Ascending aorta (tissue), 2 donors: ENCODE data around the gene CCDC85C. TPM values are rescaled to one million over a fixed set of nuclear protein-coding genes. Genes with fewer than 3 reads are reported as not detected.

Source experiments
- DNase-seq, 2 donors: peaks; one replicate each; pipeline ENCODE4 v3.0.0-alpha.2; 2019; ENCODE audit warnings: low spot score in 2 of 2
- H3K27ac ChIP-seq, 2 donors: fragments of 200-600 bp; sonication (generic); one replicate each; pipeline ENCODE4 v1.5.1; 2016 to 2017; ENCODE audit warnings: mild to moderate bottlenecking in 1 of 2
- H3K27me3 ChIP-seq: fragments of 200-600 bp; sonication (generic); one replicate; pipeline ENCODE4 v1.5.1; 2017
- H3K36me3 ChIP-seq, 2 donors: fragments of 200-600 bp; sonication (generic); one replicate each; pipeline ENCODE4 v1.5.1; 2016
- H3K4me1 ChIP-seq, 2 donors: fragments of 200-600 bp; sonication (generic); one replicate each; pipeline ENCODE4 v1.5.1; 2016 to 2017; ENCODE audit warnings: mild to moderate bottlenecking in 1 of 2
- H3K4me3 ChIP-seq, 2 donors: fragments of 200-600 bp; sonication (generic); one replicate each; pipeline ENCODE4 v1.5.1; 2016 to 2017; ENCODE audit warnings: mild to moderate bottlenecking in 1 of 2
- H3K9me3 ChIP-seq, 2 donors: fragments of 200-600 bp; sonication (generic); one replicate each; pipeline ENCODE4 v1.5.1; 2016
- CTCF ChIP-seq, 3 experiments: fragments of 200-600 bp in 2 of 3; fragments of 450-650 bp in 1 of 3; sonication (generic) in 2 of 3; IDR thresholded peaks; one replicate each; pipeline ENCODE4 v1.5.1; 2016 to 2019; ENCODE audit warnings: antibody characterized with exemption in 3 of 3, mild to moderate bottlenecking in 1 of 3, moderate library complexity in 1 of 3
- intact Hi-C: fragments of 100-400 bp; cut with DNase I; formaldehyde crosslinking; loops from one replicate; pipeline ENCODE4 v1.15.1; 2023
- total RNA-seq: library from RNA; depleted of rRNA; stranded (reverse); fragments of >200 nt; gene quantifications from one replicate; pipeline ENCODE4 v1.1.0, GENCODE V29; 2016

The CCDC85C gene
- total RNA-seq, 1 donor from 2014 or later: 0.64 TPM

- no peak for DNase-seq
- H3K4me3 ChIP-seq: no peak overlapping the region
- H3K9me3 ChIP-seq: no peaks in the 10 kb centered on the region
- intact Hi-C loops: no loop called here
- TF ChIP-seq CTCF (IDR thresholded peaks at IDR 0.05): no peak
- no peak overlapping the region for H3K27ac ChIP-seq
- peaks cover 0 to 15% of the 10 kb centered on the region in 2 donors for H3K4me1 ChIP-seq
- H3K27me3 ChIP-seq: no peaks in the 10 kb centered on the region
- no peaks in the 10 kb centered on the region for H3K36me3 ChIP-seq
These were observed 25.4 kb downstream of the CCDC85C start for GRCh38 chr14:99578541-99579101.

GRCh38 chr14:99576761-99577705, 27.0 kb downstream of the CCDC85C start:
- Histone ChIP-seq H3K4me1 (peaks cover 0 to 15% of the 10 kb centered on the region in 2 donors), H3K9me3 (no peaks in the 10 kb centered on the region), H3K36me3 (no peaks in the 10 kb centered on the region), H3K4me3 (no peak overlapping the region), H3K27ac (no peak overlapping the region), H3K27me3 (no peaks in the 10 kb centered on the region)
- DNase-seq: no peak
- no peak for TF ChIP-seq CTCF (IDR thresholded peaks at IDR 0.05)
- intact Hi-C loops: no loop called here

- H3K4me3 ChIP-seq: no peak overlapping the region
- no peaks in the 10 kb centered on the region for H3K36me3 ChIP-seq
- intact Hi-C loops: no loop called here
- no peak overlapping the region for H3K27ac ChIP-seq
- H3K4me1 ChIP-seq: peaks cover 0 to 15% of the 10 kb centered on the region in 2 donors
- no peaks in the 10 kb centered on the region for H3K9me3 ChIP-seq
- H3K27me3 ChIP-seq: no peaks in the 10 kb centered on the region
- no peak for TF ChIP-seq CTCF (IDR thresholded peaks at IDR 0.05)
- DNase-seq: no peak
These were observed 27.7 kb downstream of the CCDC85C start for GRCh38 chr14:99576304-99576703.

GRCh38 chr14:99575043-99576023, 28.7 kb downstream of the CCDC85C start:
- no peak for DNase-seq
- H3K4me1 ChIP-seq: peaks cover 0 to 15% of the 10 kb centered on the region in 2 donors
- intact Hi-C loops: no loop called here

More at GRCh38 chr14:99575043-99576023, 28.7 kb downstream of the CCDC85C start:
- no peaks in the 10 kb centered on the region for H3K27me3 ChIP-seq
- H3K27ac ChIP-seq: peak overlapping the region in 1 of 2 donors; percentile 51
- H3K36me3 ChIP-seq: no peaks in the 10 kb centered on the region
- no peak overlapping the region for H3K4me3 ChIP-seq
- H3K9me3 ChIP-seq: no peaks in the 10 kb centered on the region
- no peak for TF ChIP-seq CTCF (IDR thresholded peaks at IDR 0.05)
